Gastrocnemius medialis (tissue), 4 donors: ENCODE data around the gene HFE. TPM values are rescaled to one million over a fixed set of nuclear protein-coding genes. Genes with fewer than 3 reads are reported as not detected.

Experiments
- ATAC-seq, 2 donors: fragments of 150-250 bp; one replicate each; pipeline ENCODE4 v1.9.1; 2016
- DNase-seq, 2 donors: peaks; one replicate each; pipeline ENCODE4 v3.0.0-alpha.2; 2019
- H3K27ac ChIP-seq, 4 donors: fragments of 200-600 bp; sonication (generic); 1 replicate in 1 of 4; 2 replicates in 3 of 4; pipeline ENCODE4 v1.5.1; 2016 to 2018; ENCODE audit warnings: mild to moderate bottlenecking in 2 of 4, moderate library complexity in 1 of 4
- H3K27me3 ChIP-seq, 3 donors: fragments of 200-600 bp; sonication (generic) in 2 of 3; 1 replicate in 1 of 3; 2 replicates in 2 of 3; pipeline versions ENCODE4 v1.5.1 to v1.6.0; 2016 to 2019; ENCODE audit warnings: mild to moderate bottlenecking in 1 of 3, moderate library complexity in 1 of 3
- H3K36me3 ChIP-seq, 2 donors: fragments of 200-600 bp; sonication (generic) in 1 of 2; one replicate each; pipeline ENCODE4 v1.5.1; 2017 to 2018
- H3K4me1 ChIP-seq, 2 donors: fragments of 200-600 bp; sonication (generic) in 1 of 2; one replicate each; pipeline ENCODE4 v1.5.1; 2016 to 2017; ENCODE audit warnings: mild to moderate bottlenecking in 2 of 2
- H3K4me3 ChIP-seq, 4 donors: fragments of 200-600 bp; sonication (generic) in 3 of 4; 1 replicate in 1 of 4; 2 replicates in 3 of 4; pipeline ENCODE4 v1.5.1; 2016 to 2019; ENCODE audit warnings: mild to moderate bottlenecking in 2 of 4
- H3K9me3 ChIP-seq, 3 donors: fragments of 200-600 bp; sonication (generic) in 2 of 3; 1 replicate in 1 of 3; 2 replicates in 2 of 3; pipeline ENCODE4 v1.5.1; 2016 to 2019
- POLR2A ChIP-seq, 2 donors: fragments of 450-650 bp; IDR thresholded peaks; one replicate each; pipeline ENCODE4 v1.6.1; 2017; ENCODE audit warnings: antibody characterized with exemption in 2 of 2, mild to moderate bottlenecking in 2 of 2, moderate library complexity in 2 of 2
- in situ Hi-C, 4 donors: fragments of 200-750 bp; cut with MboI; loops; one replicate each; pipeline versions ENCODE4 v1.15.0 to v1.8.0; 2017; ENCODE audit warnings: low sequenced_read_pairs in 4 of 4
- intact Hi-C: fragments of 100-400 bp; cut with DNase I; formaldehyde crosslinking; loops from one replicate; pipeline ENCODE4 v1.15.1; 2023; ENCODE audit warnings: low total_unique reads
- total RNA-seq, 4 donors: library from RNA; depleted of rRNA; stranded (reverse); fragments of >200 nt; gene quantifications; one replicate each; pipeline versions ENCODE4 v1.1.0 to v1.2.3, GENCODE V29; 2016
- TF ChIP-seq, protein P1 (sequence below), 5 experiments: fragments of 450-650 bp in 3 of 5; fragments of 200-600 bp in 2 of 5; sonication (generic) in 2 of 5; IDR thresholded peaks in 4 of 5; conservative IDR thresholded peaks in 1 of 5; 1 replicate in 4 of 5; 2 replicates in 1 of 5; pipeline ENCODE4 v1.5.1; 2016 to 2019; ENCODE audit warnings: antibody characterized with exemption in 5 of 5, mild to moderate bottlenecking in 3 of 5, moderate library complexity in 3 of 5

Gene HFE
- total RNA-seq, 4 donors from 2014 or later = 0.10 to 2.0 (median 1.6) TPM

DNA sequence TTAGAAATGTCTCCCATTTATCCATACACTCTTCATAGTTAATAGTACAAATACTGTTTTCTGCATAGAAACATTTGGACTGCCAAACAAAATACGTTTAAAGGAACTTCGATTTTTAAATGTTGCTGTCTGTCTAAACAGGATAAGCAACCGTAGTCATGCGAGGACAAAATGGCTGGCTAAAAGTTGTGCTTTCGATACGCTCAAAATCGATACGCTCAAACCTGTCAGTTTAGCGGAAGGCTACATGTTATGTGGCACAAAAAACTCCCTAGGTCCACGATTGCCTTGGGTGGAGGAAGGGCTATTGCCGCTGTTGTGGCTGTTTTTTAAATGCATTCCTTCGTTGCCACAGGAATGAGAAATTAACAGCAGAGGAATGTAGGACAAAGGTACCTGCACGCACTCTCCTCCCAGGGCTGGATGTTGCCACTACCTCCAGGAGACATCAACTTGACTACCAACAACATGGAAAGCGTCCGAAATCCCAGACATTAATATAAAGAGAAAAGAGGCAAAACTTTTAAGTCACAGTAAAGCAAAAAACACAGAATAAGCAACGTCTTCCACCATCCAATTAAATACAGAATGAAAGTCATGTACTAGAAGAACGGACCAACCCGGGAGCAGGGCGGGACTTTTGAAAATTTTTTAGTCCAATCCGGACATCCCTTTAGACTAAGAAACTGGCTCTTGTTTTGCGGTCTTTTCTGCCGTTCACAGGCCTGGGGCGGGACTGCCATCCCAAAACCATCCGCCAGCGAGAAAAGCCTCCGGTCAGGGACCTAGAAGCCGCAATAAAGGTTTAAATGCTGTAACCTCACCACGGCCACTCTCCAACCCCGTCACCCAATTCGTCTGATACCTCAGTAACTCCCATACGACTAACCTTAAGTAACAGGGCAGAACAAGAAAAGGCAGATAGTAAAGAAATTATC, 32.2 kb upstream of the HFE start:
- peak; percentile 84 to 86 for DNase-seq

DNA sequence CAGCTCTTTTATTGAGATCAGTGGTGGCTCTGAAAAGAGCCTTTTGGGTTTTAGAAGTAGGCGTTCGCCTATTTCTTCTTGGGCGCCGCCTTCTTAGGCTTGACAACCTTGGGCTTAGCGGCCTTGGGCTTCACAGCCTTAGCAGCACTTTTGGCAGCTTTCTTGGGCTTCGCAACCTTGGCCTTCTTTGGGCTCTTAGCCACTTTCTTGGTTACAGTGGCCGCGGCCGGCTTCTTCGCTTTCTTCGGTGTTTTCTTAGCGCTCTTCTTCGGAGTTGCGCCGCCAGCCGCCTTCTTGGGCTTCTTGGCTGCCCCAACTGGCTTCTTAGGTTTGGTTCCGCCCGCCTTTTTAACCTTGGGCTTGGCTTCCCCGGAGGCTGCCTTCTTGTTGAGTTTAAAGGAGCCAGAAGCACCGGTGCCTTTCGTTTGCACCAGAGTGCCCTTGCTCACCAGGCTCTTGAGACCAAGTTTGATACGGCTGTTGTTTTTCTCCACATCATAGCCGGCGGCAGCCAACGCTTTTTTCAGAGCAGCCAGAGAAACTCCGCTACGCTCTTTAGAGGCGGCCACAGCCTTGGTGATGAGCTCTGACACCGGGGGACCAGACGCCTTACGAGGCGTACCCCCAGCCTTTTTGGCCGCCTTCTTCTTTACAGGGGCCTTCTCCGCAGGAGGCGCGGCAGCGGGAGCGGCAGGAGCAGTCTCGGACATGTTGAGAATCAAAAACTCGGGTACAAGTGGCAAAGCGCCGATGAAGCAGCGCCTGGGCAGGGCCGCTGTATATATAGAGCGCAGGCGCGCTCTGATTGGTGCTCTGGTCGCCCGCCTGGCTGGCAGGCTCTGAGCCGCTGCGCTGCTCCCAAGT, 31.3 kb upstream of the HFE start:
- H3K4me3 ChIP-seq = peak overlapping the region; percentile 73 to 87 (median 82)
- no peaks in the 10 kb centered on the region for H3K27me3 ChIP-seq
- DNase-seq = peak; percentile 88 to 91
- no peaks in the 10 kb centered on the region for H3K36me3 ChIP-seq
- TF ChIP-seq, protein P1, sequence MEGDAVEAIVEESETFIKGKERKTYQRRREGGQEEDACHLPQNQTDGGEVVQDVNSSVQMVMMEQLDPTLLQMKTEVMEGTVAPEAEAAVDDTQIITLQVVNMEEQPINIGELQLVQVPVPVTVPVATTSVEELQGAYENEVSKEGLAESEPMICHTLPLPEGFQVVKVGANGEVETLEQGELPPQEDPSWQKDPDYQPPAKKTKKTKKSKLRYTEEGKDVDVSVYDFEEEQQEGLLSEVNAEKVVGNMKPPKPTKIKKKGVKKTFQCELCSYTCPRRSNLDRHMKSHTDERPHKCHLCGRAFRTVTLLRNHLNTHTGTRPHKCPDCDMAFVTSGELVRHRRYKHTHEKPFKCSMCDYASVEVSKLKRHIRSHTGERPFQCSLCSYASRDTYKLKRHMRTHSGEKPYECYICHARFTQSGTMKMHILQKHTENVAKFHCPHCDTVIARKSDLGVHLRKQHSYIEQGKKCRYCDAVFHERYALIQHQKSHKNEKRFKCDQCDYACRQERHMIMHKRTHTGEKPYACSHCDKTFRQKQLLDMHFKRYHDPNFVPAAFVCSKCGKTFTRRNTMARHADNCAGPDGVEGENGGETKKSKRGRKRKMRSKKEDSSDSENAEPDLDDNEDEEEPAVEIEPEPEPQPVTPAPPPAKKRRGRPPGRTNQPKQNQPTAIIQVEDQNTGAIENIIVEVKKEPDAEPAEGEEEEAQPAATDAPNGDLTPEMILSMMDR (IDR thresholded peaks at IDR 0.05 in 4 of 5, conservative IDR thresholded peaks at IDR 0.05 in 1 of 5) = peak in 1 of 5 experiments; percentile 9
- TF ChIP-seq POLR2A (IDR thresholded peaks at IDR 0.05) = peak; percentile 95 to 96
- in situ Hi-C loops (loop anchor here in 3 of 4 donors (5.0 kb wide), 2 partner anchors 36 to 46 kb away; a partner anchor contains a TSS), intact Hi-C loops (loop anchor here (1.0 to 5.0 kb wide), 8 partner anchors 24 to 1076 kb away; a partner anchor contains a TSS)
- peaks cover 11 to 15% of the 10 kb centered on the region in 2 donors for H3K4me1 ChIP-seq
- H3K27ac ChIP-seq = peak overlapping the region; percentile 87 to 96 (median 90)
- ATAC-seq = peak; percentile 88 to 92
- H3K9me3 ChIP-seq = no peaks in the 10 kb centered on the region

More for the DNA sequence above, 32.2 kb upstream of the HFE start:
- in situ Hi-C loops = loop anchor here in 3 of 4 donors (5.0 kb wide), 2 partner anchors 37 to 47 kb away; a partner anchor contains a TSS
- intact Hi-C loops = loop anchor here (1.0 to 5.0 kb wide), 5 partner anchors 23 to 1077 kb away; a partner anchor contains a TSS
- H3K9me3 ChIP-seq = no peaks in the 10 kb centered on the region
- H3K4me1 ChIP-seq = peaks cover 11 to 15% of the 10 kb centered on the region in 2 donors
- H3K27ac ChIP-seq = peak overlapping the region; percentile 87 to 96 (median 90)
- H3K27me3 ChIP-seq = no peaks in the 10 kb centered on the region
- H3K36me3 ChIP-seq = no peaks in the 10 kb centered on the region
- peak in 1 of 2 donors; percentile 21 for TF ChIP-seq POLR2A (IDR thresholded peaks at IDR 0.05)
- TF ChIP-seq, protein P1 (IDR thresholded peaks at IDR 0.05 in 4 of 5, conservative IDR thresholded peaks at IDR 0.05 in 1 of 5) = peak in 2 of 5 experiments; percentile 14 to 29
- ATAC-seq = peak; percentile 76 to 80
- H3K4me3 ChIP-seq = peak overlapping the region; percentile 73 to 87 (median 82)

DNA sequence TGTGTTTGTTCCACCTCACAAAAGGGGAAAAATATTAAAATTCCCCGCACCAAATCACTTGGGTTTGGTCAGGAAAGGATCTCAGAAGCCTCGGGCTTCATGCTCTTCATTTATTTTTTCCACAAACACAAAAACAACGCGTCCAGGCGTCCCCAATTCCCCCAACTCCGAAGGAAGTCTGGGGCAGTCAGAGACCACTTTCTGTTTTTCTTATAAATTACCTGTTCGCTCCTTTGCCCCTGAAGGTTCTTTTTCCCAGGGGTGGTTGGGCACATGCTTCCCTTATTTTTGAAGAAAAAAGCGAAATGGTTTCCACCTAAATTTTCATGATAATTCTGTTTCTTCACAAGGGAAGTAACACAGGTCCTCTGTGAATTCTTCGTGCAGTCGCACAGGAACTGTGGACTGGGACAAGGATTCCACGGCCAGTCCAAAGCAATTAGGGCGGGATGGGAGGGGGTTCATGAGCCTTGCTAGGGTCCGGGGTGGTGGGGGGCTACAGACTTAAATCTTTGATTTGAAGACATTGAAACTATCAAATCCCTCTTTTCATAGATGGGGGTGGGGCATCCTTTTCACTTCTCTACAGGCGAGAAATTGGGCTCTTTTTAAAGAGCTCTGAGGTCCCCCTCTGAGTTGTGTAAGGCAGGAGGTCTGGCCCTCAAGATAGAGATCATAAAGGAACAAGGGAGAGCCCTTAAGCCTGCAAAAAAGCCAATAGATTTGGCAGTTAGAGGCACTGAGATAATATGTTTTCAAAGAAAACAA, 30.5 kb upstream of the HFE start:
- H3K27me3 ChIP-seq = no peaks in the 10 kb centered on the region
- H3K9me3 ChIP-seq = no peaks in the 10 kb centered on the region
- H3K4me3 ChIP-seq = peak overlapping the region; percentile 73 to 87 (median 82)
- TF ChIP-seq POLR2A (IDR thresholded peaks at IDR 0.05) = no peak
- TF ChIP-seq, protein P1 (IDR thresholded peaks at IDR 0.05 in 4 of 5, conservative IDR thresholded peaks at IDR 0.05 in 1 of 5) = no peak
- intact Hi-C loops = loop anchor here (1.0 to 5.0 kb wide), 6 partner anchors 46 to 1076 kb away; a partner anchor contains a TSS
- in situ Hi-C loops = loop anchor here in 3 of 4 donors (5.0 kb wide), 2 partner anchors 36 to 46 kb away; a partner anchor contains a TSS
- DNase-seq = peak in 1 of 2 donors; percentile 16
- H3K4me1 ChIP-seq = peaks cover 11 to 15% of the 10 kb centered on the region in 2 donors
- no peaks in the 10 kb centered on the region for H3K36me3 ChIP-seq
- peak overlapping the region; percentile 87 to 96 (median 90) for H3K27ac ChIP-seq
- peak; percentile 46 to 53 for ATAC-seq
